Muscle layer of duodenum (tissue), 2 donors: Measurements from ENCODE around the gene WASF2.

Experiments used
- H3K27ac ChIP-seq: one replicate; pipeline ENCODE4 v1.7.0; 2013; ENCODE audit warnings: mild to moderate bottlenecking, low read length
- H3K27me3 ChIP-seq: one replicate; pipeline ENCODE4 v1.7.0; 2013; ENCODE audit warnings: low read depth, mild to moderate bottlenecking, control low read depth, low read length
- H3K36me3 ChIP-seq, 2 donors: one replicate each; pipeline ENCODE4 v1.7.0; 2013; ENCODE audit warnings: low read length in 2 of 2, control low read depth in 1 of 2, mild to moderate bottlenecking in 1 of 2; ENCODE audit not compliant: insufficient read depth in 2 of 2, control insufficient read depth in 1 of 2
- H3K4me1 ChIP-seq, 2 donors: one replicate each; pipeline ENCODE4 v1.7.0; 2013; ENCODE audit warnings: low read length in 2 of 2, mild to moderate bottlenecking in 2 of 2, control low read depth in 1 of 2, moderate library complexity in 1 of 2; ENCODE audit not compliant: insufficient read depth in 2 of 2, control insufficient read depth in 1 of 2
- H3K4me3 ChIP-seq, 2 donors: one replicate each; pipeline ENCODE4 v1.7.0; 2013; ENCODE audit warnings: low read length in 2 of 2, low read depth in 1 of 2, mild to moderate bottlenecking in 1 of 2
- H3K9me3 ChIP-seq, 2 donors: one replicate each; pipeline ENCODE4 v1.7.0; 2013; ENCODE audit warnings: low read length in 2 of 2, control low read depth in 1 of 2, mild to moderate bottlenecking in 1 of 2; ENCODE audit not compliant: control insufficient read depth in 1 of 2
- donor health status: healthy.

Gene WASF2

DNA sequence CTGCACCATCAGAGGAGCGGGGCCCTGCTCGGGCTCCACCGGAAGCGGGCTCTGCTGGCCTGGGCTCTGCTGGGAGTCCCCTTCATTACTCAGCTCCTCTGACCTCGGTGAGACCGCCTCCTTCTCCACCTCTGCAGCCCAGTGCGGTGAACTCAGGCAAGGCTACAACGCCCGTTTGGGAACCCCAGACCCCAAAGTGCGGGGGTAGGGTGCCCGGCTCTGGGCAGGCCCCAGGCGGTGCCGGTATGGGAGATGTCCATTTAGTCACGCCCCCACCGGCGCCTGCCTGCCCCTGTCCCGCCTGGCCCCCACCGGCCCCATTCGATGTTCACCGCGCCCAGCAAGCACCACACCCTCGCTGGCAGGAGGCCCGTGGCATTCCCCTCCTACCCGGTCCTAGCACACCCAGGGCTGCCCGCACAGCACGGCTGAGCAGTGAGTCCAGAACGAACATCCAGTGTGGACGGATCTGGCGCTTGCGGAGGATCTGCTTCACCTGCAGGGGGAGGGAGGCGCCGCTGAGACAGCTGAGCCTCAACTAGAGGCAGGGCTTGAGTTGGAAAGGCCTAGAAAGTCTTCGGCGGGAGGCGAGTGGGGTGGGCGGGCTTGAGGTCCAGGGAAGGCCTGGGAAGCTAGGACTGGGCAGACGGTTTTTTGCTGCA is 133.2 kb downstream of the WASF2 start:
- Histone ChIP-seq H3K27ac (no peak overlapping the region), H3K36me3 (peaks cover 25 to 70% of the 10 kb centered on the region in 2 donors), H3K4me1 (peaks cover 0 to 15% of the 10 kb centered on the region in 2 donors), H3K4me3 (peak overlapping the region in 1 of 2 donors; percentile 50), H3K9me3 (no peaks in the 10 kb centered on the region), H3K27me3 (no peaks in the 10 kb centered on the region)

DNA sequence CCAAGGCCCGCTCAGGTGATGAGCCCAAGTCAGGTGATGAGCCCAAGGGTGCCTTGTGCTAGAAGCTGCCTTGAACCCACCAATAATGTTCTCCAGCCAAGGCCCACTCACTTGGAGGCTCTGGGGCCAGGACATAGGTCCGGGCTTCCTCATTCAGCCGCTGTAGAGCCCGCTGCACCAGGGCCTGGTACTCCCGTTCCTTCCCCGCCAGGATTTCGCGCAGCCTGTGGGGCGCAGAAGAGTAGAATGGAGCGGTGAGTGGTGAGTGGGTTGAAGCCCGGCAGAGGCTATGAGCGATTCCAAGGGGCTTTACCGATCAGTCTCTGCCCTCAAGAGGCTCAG is 133.7 kb downstream of the WASF2 start:
- H3K4me3 ChIP-seq, result no peak overlapping the region
- peaks cover 0 to 16% of the 10 kb centered on the region in 2 donors for H3K4me1 ChIP-seq
- no peaks in the 10 kb centered on the region for H3K27me3 ChIP-seq
- no peak overlapping the region for H3K27ac ChIP-seq
- H3K36me3 ChIP-seq, result peaks cover 20 to 65% of the 10 kb centered on the region in 2 donors
- H3K9me3 ChIP-seq, result no peaks in the 10 kb centered on the region

DNA sequence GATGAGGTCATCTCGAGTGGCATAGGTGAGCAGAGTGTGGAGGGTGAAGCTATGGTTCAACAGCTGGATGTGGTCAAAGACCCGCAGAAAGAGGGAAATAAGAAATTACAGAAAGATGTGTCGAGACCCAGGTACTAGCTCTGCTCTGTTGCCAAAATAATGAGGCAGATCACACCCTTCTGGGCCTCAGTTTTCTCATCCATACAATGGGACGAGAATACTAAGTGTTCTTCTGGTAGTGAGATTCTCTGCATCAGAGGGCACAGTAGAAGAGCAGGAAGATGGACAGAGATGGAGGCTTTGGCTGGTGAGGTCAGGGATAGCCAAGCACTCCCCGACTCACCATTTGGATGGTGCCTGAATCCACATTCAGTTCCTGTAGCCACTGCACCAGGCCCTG is 134.3 kb downstream of the WASF2 start:
- Histone ChIP-seq H3K4me3 (no peak overlapping the region), H3K9me3 (no peaks in the 10 kb centered on the region), H3K36me3 (peaks cover 16 to 59% of the 10 kb centered on the region in 2 donors), H3K4me1 (peaks cover 0 to 18% of the 10 kb centered on the region in 2 donors), H3K27ac (no peak overlapping the region), H3K27me3 (no peaks in the 10 kb centered on the region)
